Measurements from ENCODE around the gene INSC. TPM values are rescaled to one million over a fixed set of nuclear protein-coding genes. Genes with fewer than 3 reads are reported as not detected.

Gene INSC
- total RNA-seq, 1 donor from 2014 or later: 0.23 TPM

- Mint-ChIP-seq H3K4me3 (ENCODE audit: unreplicated experiment) (no peak overlapping the region), H3K36me3 (ENCODE audit: low read depth, unreplicated experiment) (no peaks in the 10 kb centered on the region), H3K4me1 (ENCODE audit: unreplicated experiment) (no peaks in the 10 kb centered on the region), H3K9me3 (ENCODE audit: unreplicated experiment) (no peaks in the 10 kb centered on the region), H3K27ac (ENCODE audit: unreplicated experiment) (no peak overlapping the region), H3K27me3 (ENCODE audit: unreplicated experiment) (peaks cover 1% of the 10 kb centered on the region)
- DNase-seq (ENCODE audit: low spot score): no peak
- no peak for TF ChIP-seq CTCF (IDR thresholded peaks at IDR 0.05; ENCODE audit: unreplicated experiment)
These were observed 62.8 kb downstream of the INSC start for GRCh38 chr11:15177491-15177890.

DNA sequence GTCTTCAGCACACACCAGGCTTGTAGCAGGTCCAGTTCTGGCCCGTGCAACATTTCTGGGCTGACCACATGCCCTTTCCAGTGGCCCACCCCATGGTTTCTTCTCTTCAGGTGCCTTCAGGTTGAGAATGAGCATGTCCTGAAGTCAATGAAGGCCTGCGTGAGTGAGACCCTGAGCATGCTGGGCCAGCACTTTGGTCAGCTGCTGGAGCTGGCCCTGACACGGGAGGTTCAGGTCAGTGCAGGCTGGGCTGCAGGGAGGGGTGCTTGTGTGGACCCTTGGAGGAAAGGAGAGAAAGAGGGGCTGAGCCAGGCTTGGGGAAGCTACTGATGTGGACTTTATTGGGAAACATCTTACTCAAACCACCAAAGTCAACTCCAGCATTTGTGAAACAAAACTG, 63.5 kb downstream of the INSC start:
- H3K4me3 Mint-ChIP-seq (ENCODE audit: unreplicated experiment): no peak overlapping the region
- DNase-seq (ENCODE audit: low spot score): no peak
- H3K27ac Mint-ChIP-seq (ENCODE audit: unreplicated experiment): no peak overlapping the region
- H3K36me3 Mint-ChIP-seq (ENCODE audit: low read depth, unreplicated experiment): no peaks in the 10 kb centered on the region
- no peaks in the 10 kb centered on the region for H3K9me3 Mint-ChIP-seq (ENCODE audit: unreplicated experiment)
- no peak for TF ChIP-seq CTCF (IDR thresholded peaks at IDR 0.05; ENCODE audit: unreplicated experiment)
- H3K4me1 Mint-ChIP-seq (ENCODE audit: unreplicated experiment): no peaks in the 10 kb centered on the region
- H3K27me3 Mint-ChIP-seq (ENCODE audit: unreplicated experiment): no peaks in the 10 kb centered on the region

GRCh38 chr11:15179167-15179566, 64.4 kb downstream of the INSC start:
- no peak for DNase-seq (ENCODE audit: low spot score)
- H3K4me3 Mint-ChIP-seq (ENCODE audit: unreplicated experiment): no peak overlapping the region
- H3K4me1 Mint-ChIP-seq (ENCODE audit: unreplicated experiment): no peaks in the 10 kb centered on the region
- H3K36me3 Mint-ChIP-seq (ENCODE audit: low read depth, unreplicated experiment): no peaks in the 10 kb centered on the region
- no peak overlapping the region for H3K27ac Mint-ChIP-seq (ENCODE audit: unreplicated experiment)
- H3K27me3 Mint-ChIP-seq (ENCODE audit: unreplicated experiment): no peaks in the 10 kb centered on the region
- TF ChIP-seq CTCF (IDR thresholded peaks at IDR 0.05; ENCODE audit: unreplicated experiment): no peak
- H3K9me3 Mint-ChIP-seq (ENCODE audit: unreplicated experiment): no peaks in the 10 kb centered on the region

- H3K27me3 Mint-ChIP-seq (ENCODE audit: unreplicated experiment): no peaks in the 10 kb centered on the region
- H3K9me3 Mint-ChIP-seq (ENCODE audit: unreplicated experiment): no peaks in the 10 kb centered on the region
- no peak for DNase-seq (ENCODE audit: low spot score)
- TF ChIP-seq CTCF (IDR thresholded peaks at IDR 0.05; ENCODE audit: unreplicated experiment): no peak
- H3K4me1 Mint-ChIP-seq (ENCODE audit: unreplicated experiment): no peaks in the 10 kb centered on the region
- H3K4me3 Mint-ChIP-seq (ENCODE audit: unreplicated experiment): no peak overlapping the region
- H3K36me3 Mint-ChIP-seq (ENCODE audit: low read depth, unreplicated experiment): no peaks in the 10 kb centered on the region
- no peak overlapping the region for H3K27ac Mint-ChIP-seq (ENCODE audit: unreplicated experiment)
These were observed 65.6 kb downstream of the INSC start for GRCh38 chr11:15180212-15180792.

- Mint-ChIP-seq H3K4me3 (ENCODE audit: unreplicated experiment) (no peak overlapping the region), H3K27me3 (ENCODE audit: unreplicated experiment) (no peaks in the 10 kb centered on the region), H3K9me3 (ENCODE audit: unreplicated experiment) (no peaks in the 10 kb centered on the region), H3K27ac (ENCODE audit: unreplicated experiment) (no peak overlapping the region), H3K36me3 (ENCODE audit: low read depth, unreplicated experiment) (no peaks in the 10 kb centered on the region), H3K4me1 (ENCODE audit: unreplicated experiment) (no peaks in the 10 kb centered on the region)
- DNase-seq (ENCODE audit: low spot score): no peak
- TF ChIP-seq CTCF (IDR thresholded peaks at IDR 0.05; ENCODE audit: unreplicated experiment): no peak
These were observed 67.6 kb downstream of the INSC start for GRCh38 chr11:15182372-15182771.
